Natural killer cell (primary cell): ENCODE data around the gene LEMD2. TPM values are rescaled to one million over a fixed set of nuclear protein-coding genes. Genes with fewer than 3 reads are reported as not detected.

Experiments used
- ATAC-seq, 3 donors: fragments of 150-1000 bp in 2 of 3; fragments of 200-7000 bp in 1 of 3; cut with Tn5 transposase; 1 replicate in 1 of 3; 2 replicates in 2 of 3; pipeline ENCODE4 v1.10.0; 2021; ENCODE audit warnings: mild to moderate bottlenecking in 2 of 3, moderate library complexity in 2 of 3
- DNase-seq, 2 donors: peaks; one replicate each; pipeline versions ENCODE4 v3.0.0 to v3.0.0-alpha.2; 2013 to 2021; ENCODE audit warnings: mixed read lengths in 1 of 2
- H3K27ac ChIP-seq: one replicate; pipeline ENCODE4 v1.5.1; 2013; ENCODE audit warnings: mild to moderate bottlenecking, low read length
- H3K27me3 ChIP-seq: one replicate; pipeline ENCODE4 v1.6.1; 2013; ENCODE audit warnings: low read length; ENCODE audit not compliant: control insufficient read depth, insufficient read depth
- H3K36me3 ChIP-seq: one replicate; pipeline ENCODE4 v1.6.1; 2013; ENCODE audit warnings: low read length; ENCODE audit not compliant: control insufficient read depth, insufficient read depth
- H3K4me1 ChIP-seq: one replicate; pipeline ENCODE4 v1.6.1; 2013; ENCODE audit warnings: low read length; ENCODE audit not compliant: control insufficient read depth, insufficient read depth
- H3K4me3 ChIP-seq: one replicate; pipeline ENCODE4 v1.5.1; 2013; ENCODE audit warnings: low read length
- H3K9me3 ChIP-seq: one replicate; pipeline ENCODE4 v1.6.1; 2013; ENCODE audit warnings: low read length; ENCODE audit not compliant: control insufficient read depth, insufficient read depth
- H3K27ac Mint-ChIP-seq, 2 donors: one replicate each; pipeline ENCODE4 v1.8.0; 2022; ENCODE audit warnings: mild to moderate bottlenecking in 2 of 2, mixed read lengths in 2 of 2, moderate library complexity in 1 of 2
- H3K27me3 Mint-ChIP-seq, 2 donors: one replicate each; pipeline ENCODE4 v1.8.0; 2022; ENCODE audit warnings: low read depth in 2 of 2, mixed read lengths in 2 of 2
- H3K36me3 Mint-ChIP-seq: one replicate; pipeline ENCODE4 v1.8.0; 2022; ENCODE audit warnings: mixed read lengths
- H3K4me1 Mint-ChIP-seq, 2 donors: one replicate each; pipeline ENCODE4 v1.8.0; 2022; ENCODE audit warnings: mixed read lengths in 2 of 2
- H3K4me3 Mint-ChIP-seq: one replicate; pipeline ENCODE4 v1.8.0; 2022; ENCODE audit warnings: mild to moderate bottlenecking, moderate library complexity, mixed read lengths
- H3K9me3 Mint-ChIP-seq, 2 donors: one replicate each; pipeline ENCODE4 v1.8.0; 2022; ENCODE audit warnings: mixed read lengths in 2 of 2
- WGBS: methylation state at CpG from one replicate; pipeline ENCODE4 v1.1.7; 2013; ENCODE audit warnings: missing lambda C conversion rate; ENCODE audit not compliant: insufficient coverage; 5-methylcytosine and 5-hydroxymethylcytosine counted together
- intact Hi-C: fragments of 100-400 bp; cut with micrococcal nuclease; formaldehyde crosslinking; loops from one replicate; pipeline ENCODE4 v1.14.2; 2022
- total RNA-seq, 4 donors: library from RNA; stranded (reverse); fragments of 120-200 nt in 1 of 4; gene quantifications; one replicate each; pipeline versions ENCODE4 v1.2.3 to v1.2.4, GENCODE V29; 2013 to 2022
- TF ChIP-seq, protein P1 (sequence below): fragments of 200-600 bp; IDR thresholded peaks from one replicate; pipeline ENCODE4 v1.8.0; 2022; ENCODE audit warnings: antibody characterized with exemption

LEMD2 gene
- total RNA-seq, 3 donors from 2014 or later (not counting 1 experiment from before 2014, with no cell fraction given): 109 to 133 (median 121) TPM

DNA sequence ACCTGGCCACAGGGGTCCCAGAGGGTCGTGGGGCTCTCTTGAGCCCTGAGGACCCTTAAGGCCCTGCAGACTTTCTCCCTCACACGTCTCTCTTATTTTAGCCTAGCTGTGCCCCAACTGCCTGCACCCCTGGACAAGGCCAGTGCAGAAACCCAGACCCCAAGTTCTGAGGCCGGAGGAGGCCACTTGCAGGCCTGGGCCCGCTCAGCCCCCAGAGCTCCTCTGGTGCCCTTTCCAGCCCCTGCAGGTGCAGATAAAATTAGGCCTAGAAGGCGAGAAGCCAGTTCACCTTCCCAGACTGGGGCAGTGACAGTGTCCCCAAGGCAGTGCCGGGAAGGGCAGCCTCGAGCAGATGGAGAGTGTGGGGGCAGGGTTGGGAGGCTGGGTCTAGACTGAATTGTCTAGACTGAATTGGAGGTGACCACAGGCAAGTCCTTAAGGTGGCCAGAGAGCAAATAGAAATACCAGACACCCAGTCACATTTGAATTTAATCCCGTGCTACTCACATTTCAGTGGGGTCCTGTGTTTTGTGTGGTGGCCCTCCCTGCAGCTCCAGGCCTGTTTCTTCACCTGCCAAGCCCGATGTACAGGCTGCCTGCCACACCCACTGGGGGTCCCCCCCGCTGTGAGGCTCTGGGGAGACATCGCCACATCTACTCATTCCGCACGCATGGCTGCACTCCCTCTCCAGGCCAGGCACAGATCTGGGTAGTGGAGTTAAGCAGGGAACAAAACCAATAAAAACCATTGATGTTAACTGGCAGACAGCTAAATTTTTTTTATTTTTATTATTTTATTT is 33.7 kb downstream of the LEMD2 start:
- no peaks in the 10 kb centered on the region for H3K4me1 Mint-ChIP-seq
- intact Hi-C loops: no loop called here
- WGBS: 88% methylated on average over 11 of the region's 13 CpGs
- H3K27ac Mint-ChIP-seq: no peak overlapping the region
- H3K27me3 ChIP-seq: no peaks in the 10 kb centered on the region
- H3K4me1 ChIP-seq: no peaks in the 10 kb centered on the region
- no peak overlapping the region for H3K4me3 ChIP-seq
- H3K9me3 Mint-ChIP-seq: no peaks in the 10 kb centered on the region
- no peaks in the 10 kb centered on the region for H3K36me3 Mint-ChIP-seq
- no peak overlapping the region for H3K27ac ChIP-seq
- ATAC-seq (no peak), DNase-seq (no peak)
- H3K36me3 ChIP-seq: no peaks in the 10 kb centered on the region
- no peaks in the 10 kb centered on the region for H3K9me3 ChIP-seq
- TF ChIP-seq, protein P1, sequence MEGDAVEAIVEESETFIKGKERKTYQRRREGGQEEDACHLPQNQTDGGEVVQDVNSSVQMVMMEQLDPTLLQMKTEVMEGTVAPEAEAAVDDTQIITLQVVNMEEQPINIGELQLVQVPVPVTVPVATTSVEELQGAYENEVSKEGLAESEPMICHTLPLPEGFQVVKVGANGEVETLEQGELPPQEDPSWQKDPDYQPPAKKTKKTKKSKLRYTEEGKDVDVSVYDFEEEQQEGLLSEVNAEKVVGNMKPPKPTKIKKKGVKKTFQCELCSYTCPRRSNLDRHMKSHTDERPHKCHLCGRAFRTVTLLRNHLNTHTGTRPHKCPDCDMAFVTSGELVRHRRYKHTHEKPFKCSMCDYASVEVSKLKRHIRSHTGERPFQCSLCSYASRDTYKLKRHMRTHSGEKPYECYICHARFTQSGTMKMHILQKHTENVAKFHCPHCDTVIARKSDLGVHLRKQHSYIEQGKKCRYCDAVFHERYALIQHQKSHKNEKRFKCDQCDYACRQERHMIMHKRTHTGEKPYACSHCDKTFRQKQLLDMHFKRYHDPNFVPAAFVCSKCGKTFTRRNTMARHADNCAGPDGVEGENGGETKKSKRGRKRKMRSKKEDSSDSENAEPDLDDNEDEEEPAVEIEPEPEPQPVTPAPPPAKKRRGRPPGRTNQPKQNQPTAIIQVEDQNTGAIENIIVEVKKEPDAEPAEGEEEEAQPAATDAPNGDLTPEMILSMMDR: no peak
- H3K27me3 Mint-ChIP-seq: peaks cover 0 to 2% of the 10 kb centered on the region in 2 donors
- no peak overlapping the region for H3K4me3 Mint-ChIP-seq

DNA sequence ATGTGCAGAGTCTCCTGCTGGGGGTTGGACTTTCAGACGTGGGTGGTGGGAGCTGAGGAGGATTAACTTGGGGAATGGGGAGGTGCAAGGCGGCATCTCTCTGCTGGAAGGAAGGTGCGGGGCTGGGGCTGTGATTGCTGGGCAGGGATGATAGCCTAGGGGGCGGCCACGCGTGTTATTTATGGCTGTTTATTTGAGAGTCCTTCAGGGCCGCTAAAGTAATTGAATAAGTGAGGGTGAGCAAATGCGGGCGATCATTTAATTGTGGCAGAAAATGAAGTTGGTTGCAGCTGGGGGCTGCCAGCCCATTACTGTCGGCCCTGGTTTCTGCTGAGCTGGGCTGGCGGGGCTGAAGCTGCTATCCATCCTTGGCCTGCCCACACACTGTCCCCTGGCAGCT is 34.7 kb downstream of the LEMD2 start:
- Histone ChIP-seq H3K9me3 (no peaks in the 10 kb centered on the region), H3K4me3 (no peak overlapping the region), H3K27me3 (no peaks in the 10 kb centered on the region), H3K27ac (no peak overlapping the region), H3K36me3 (no peaks in the 10 kb centered on the region), H3K4me1 (no peaks in the 10 kb centered on the region)
- Mint-ChIP-seq H3K9me3 (no peaks in the 10 kb centered on the region), H3K27me3 (peaks cover 0 to 2% of the 10 kb centered on the region in 2 donors), H3K36me3 (no peaks in the 10 kb centered on the region), H3K4me1 (no peaks in the 10 kb centered on the region), H3K27ac (no peak overlapping the region), H3K4me3 (no peak overlapping the region)
- no peak for DNase-seq
- intact Hi-C loops: no loop called here
- no peak for ATAC-seq
- WGBS: 88% methylated on average over 11 of the region's 11 CpGs
- TF ChIP-seq, protein P1: no peak

DNA sequence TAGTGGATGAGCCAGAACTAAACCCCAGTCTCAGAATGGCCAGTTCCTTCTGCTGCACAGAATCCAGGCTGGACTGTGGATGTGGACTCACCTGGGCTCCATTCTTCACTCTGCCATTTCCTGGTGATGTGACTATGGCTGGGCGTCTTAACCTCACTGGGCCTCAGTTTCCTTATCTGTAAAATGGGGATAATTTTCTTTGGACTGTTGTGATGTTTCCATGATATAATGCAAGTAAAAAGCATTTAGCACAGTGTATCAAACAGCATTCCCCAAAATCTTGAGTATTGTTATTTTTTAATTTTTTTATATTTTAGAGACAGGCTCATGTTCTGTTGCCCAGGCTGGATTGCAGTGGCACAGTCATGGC is 36.3 kb downstream of the LEMD2 start:
- TF ChIP-seq, protein P1: no peak
- ATAC-seq (no peak), DNase-seq (no peak)
- H3K9me3 Mint-ChIP-seq: no peaks in the 10 kb centered on the region
- 90% methylated on average over 1 of the region's 1 CpG for WGBS
- H3K4me1 Mint-ChIP-seq: no peaks in the 10 kb centered on the region
- intact Hi-C loops: no loop called here
- H3K4me3 ChIP-seq: no peak overlapping the region
- H3K27ac ChIP-seq: no peak overlapping the region
- H3K4me3 Mint-ChIP-seq: no peak overlapping the region
- H3K36me3 Mint-ChIP-seq: no peaks in the 10 kb centered on the region
- no peak overlapping the region for H3K27ac Mint-ChIP-seq
- H3K27me3 ChIP-seq: no peaks in the 10 kb centered on the region
- no peaks in the 10 kb centered on the region for H3K4me1 ChIP-seq
- H3K9me3 ChIP-seq: no peaks in the 10 kb centered on the region
- H3K27me3 Mint-ChIP-seq: no peaks in the 10 kb centered on the region
- H3K36me3 ChIP-seq: no peaks in the 10 kb centered on the region
